GM20000 (cell line): ENCODE results near the gene ETV7.

Experiments used
- DNase-seq: peaks from one replicate; pipeline ENCODE4 v3.0.0; 2012; ENCODE audit warnings: low spot score
- CTCF ChIP-seq: IDR thresholded peaks from 2 replicates; pipeline ENCODE4 v1.5.1; 2012; ENCODE audit warnings: mild to moderate bottlenecking, control low read depth; ENCODE audit errors: extremely low read depth, missing control alignments

ETV7 gene

GRCh38 chr6:36318690-36319435 lies 68.6 kb downstream of the ETV7 start:
- TF ChIP-seq CTCF = no peak
- no peak for DNase-seq

DNA sequence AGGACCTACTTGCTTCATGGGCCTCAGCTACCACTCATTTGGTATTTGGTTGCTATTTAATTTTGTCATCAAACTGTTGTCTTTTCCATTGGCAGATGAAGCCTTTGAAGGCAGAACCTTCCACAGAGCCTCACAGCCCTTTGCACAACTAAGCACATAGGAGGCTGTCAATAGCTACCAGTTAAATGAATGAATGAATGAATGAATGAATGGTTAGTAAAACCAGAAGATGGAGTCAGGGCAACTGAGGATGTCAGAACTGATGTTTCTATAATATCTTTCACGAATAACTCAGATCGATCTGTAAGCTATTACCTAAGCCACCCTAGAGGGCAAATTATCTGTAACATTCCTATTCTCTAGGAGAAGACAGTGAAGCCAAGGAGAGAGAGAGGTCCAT lies 69.8 kb downstream of the ETV7 start:
- DNase-seq = no peak
- TF ChIP-seq CTCF = no peak
